GM23338 (cell line): ENCODE measurements around the gene GRK3. TPM values are rescaled to one million over a fixed set of nuclear protein-coding genes. Genes with fewer than 3 reads are reported as not detected.
"Not testable (repeated sequence)": the region's sequence is repeated elsewhere in the genome, so short reads cannot be mapped to it uniquely, and the experiment has no call there.

ENCODE experiments used
- ATAC-seq: fragments of 200-7000 bp; cut with Tn5 transposase; 3 replicates; pipeline ENCODE4 v1.9.1; 2020
- DNase-seq: peaks from one replicate; pipeline ENCODE4 v3.0.0-alpha.2; 2015; ENCODE audit warnings: low spot score
- H2AFZ ChIP-seq: fragments of 200-600 bp; sonication (generic); 2 replicates; pipeline ENCODE4 v1.8.0; 2016; ENCODE audit warnings: antibody characterized with exemption, mild to moderate bottlenecking, moderate library complexity
- H3F3A ChIP-seq: fragments of 200-600 bp; sonication (generic); replicated peaks from 2 replicates; pipeline ENCODE4 v1.8.0; 2017; ENCODE audit warnings: antibody characterized with exemption, mixed run types, low read depth
- H3K27ac ChIP-seq: fragments of 200-600 bp; sonication (generic); 2 replicates; pipeline ENCODE4 v1.6.1; 2016; ENCODE audit warnings: low read depth
- H3K27me3 ChIP-seq: fragments of 200-600 bp; sonication (generic); 2 replicates; pipeline ENCODE4 v1.8.0; 2016; ENCODE audit warnings: mild to moderate bottlenecking, mixed run types, moderate library complexity; ENCODE audit not compliant: insufficient read depth
- H3K36me3 ChIP-seq: fragments of 200-600 bp; sonication (generic); 2 replicates; pipeline ENCODE4 v1.8.0; 2016; ENCODE audit warnings: mild to moderate bottlenecking; ENCODE audit not compliant: insufficient read depth
- H3K4me1 ChIP-seq: fragments of 200-600 bp; sonication (generic); 2 replicates; pipeline ENCODE4 v1.8.0; 2016; ENCODE audit warnings: mild to moderate bottlenecking, moderate library complexity; ENCODE audit not compliant: insufficient read depth
- H3K4me2 ChIP-seq: fragments of 200-600 bp; sonication (generic); 2 replicates; pipeline ENCODE4 v1.7.1; 2017; ENCODE audit warnings: mixed run types
- H3K4me3 ChIP-seq: fragments of 200-600 bp; sonication (generic); 2 replicates; pipeline ENCODE4 v1.6.1; 2016; ENCODE audit warnings: mixed run types
- H3K79me2 ChIP-seq: fragments of 200-600 bp; sonication (generic); replicated peaks from 2 replicates; pipeline ENCODE4 v1.8.0; 2017; ENCODE audit warnings: mild to moderate bottlenecking; ENCODE audit not compliant: insufficient read depth
- H3K9me2 ChIP-seq: fragments of 200-600 bp; sonication (generic); 2 replicates; pipeline ENCODE4 v1.8.0; 2017; ENCODE audit not compliant: insufficient read depth
- H4K20me1 ChIP-seq: fragments of 200-600 bp; sonication (generic); replicated peaks from 2 replicates; pipeline ENCODE4 v1.8.0; 2017; ENCODE audit warnings: mild to moderate bottlenecking; ENCODE audit not compliant: insufficient read depth
- H3K27ac Mint-ChIP-seq: 2 replicates; pipeline ENCODE4 v1.8.0; 2020; ENCODE audit warnings: inconsistent platforms, mild to moderate bottlenecking, moderate library complexity, mixed read lengths
- H3K27me3 Mint-ChIP-seq: 3 replicates; pipeline ENCODE4 v1.8.0; 2022; ENCODE audit warnings: low read depth, mild to moderate bottlenecking, moderate library complexity, mixed read lengths, inconsistent platforms; ENCODE audit not compliant: insufficient read depth, poor library complexity
- H3K36me3 Mint-ChIP-seq: 3 replicates; pipeline ENCODE4 v1.8.0; 2021; ENCODE audit warnings: low read depth, mild to moderate bottlenecking, inconsistent platforms, moderate library complexity, mixed read lengths
- H3K4me1 Mint-ChIP-seq: 3 replicates; pipeline ENCODE4 v1.8.0; 2020; ENCODE audit warnings: mild to moderate bottlenecking, inconsistent platforms, mixed read lengths
- H3K4me3 Mint-ChIP-seq: 3 replicates; pipeline ENCODE4 v1.8.0; 2021; ENCODE audit warnings: moderate library complexity, mild to moderate bottlenecking, inconsistent platforms, mixed read lengths
- H3K9me3 Mint-ChIP-seq: 3 replicates; pipeline ENCODE4 v1.8.0; 2020; ENCODE audit warnings: moderate library complexity, mild to moderate bottlenecking, inconsistent platforms, mixed read lengths
- CREB1 ChIP-seq: fragments of 250-450 bp; sonication (Bioruptor Pico); IDR thresholded peaks from 2 replicates; pipeline ENCODE4 v1.5.0; 2020; ENCODE audit warnings: low read depth, mild to moderate bottlenecking, moderate library complexity
- CTCF ChIP-seq, 2 experiments: fragments of 200-600 bp in 1 of 2; sonication (generic) in 1 of 2; conservative IDR thresholded peaks; 2 replicates each; pipeline versions ENCODE4 v1.5.1 to v1.6.1; 2016 to 2017; ENCODE audit warnings: antibody characterized with exemption in 2 of 2, low read depth in 2 of 2, mild to moderate bottlenecking in 2 of 2, moderate library complexity in 1 of 2
- ETS1 ChIP-seq: IDR thresholded peaks from 2 replicates; pipeline ENCODE4 v1.6.1; 2016; ENCODE audit warnings: antibody characterized with exemption
- EZH2phosphoT487 ChIP-seq: fragments of 200-600 bp; sonication (generic); IDR thresholded peaks from one replicate; pipeline ENCODE4 v1.8.1; 2018; ENCODE audit warnings: antibody characterized with exemption; ENCODE audit not compliant: unreplicated experiment
- POLR2AphosphoS5 ChIP-seq: IDR thresholded peaks from 2 replicates; pipeline ENCODE4 v1.6.1; 2016; ENCODE audit warnings: antibody characterized with exemption, low read depth
- REST ChIP-seq: IDR thresholded peaks from one replicate; pipeline ENCODE4 v1.6.1; 2018; ENCODE audit warnings: antibody characterized with exemption; ENCODE audit not compliant: unreplicated experiment
- STAT1 ChIP-seq: IDR thresholded peaks from one replicate; pipeline ENCODE4 v1.6.1; 2016; ENCODE audit warnings: antibody characterized with exemption; ENCODE audit not compliant: unreplicated experiment
- ZNF114 ChIP-seq: fragments of 250-450 bp; sonication (Bioruptor Pico); IDR thresholded peaks from 2 replicates; pipeline ENCODE4 v1.5.0; 2020; ENCODE audit warnings: mild to moderate bottlenecking, moderate library complexity
- ZNF331 ChIP-seq: fragments of 250-450 bp; sonication (Bioruptor Pico); IDR thresholded peaks from 2 replicates; pipeline ENCODE4 v1.5.0; 2020; ENCODE audit warnings: low read depth, mild to moderate bottlenecking, moderate library complexity
- ZNF462 ChIP-seq: fragments of 250-450 bp; sonication (Bioruptor Pico); IDR thresholded peaks from 2 replicates; pipeline ENCODE4 v1.5.0; 2020; ENCODE audit warnings: mild to moderate bottlenecking, moderate library complexity
- polyA plus RNA-seq: library from polyadenylated mRNA; unstranded; fragments of >200 nt; fragmentation: Nextera tagmentation; extraction: Ambion mirVana; gene quantifications from 2 replicates; pipeline ENCODE4 v1.2.1, GENCODE V29; 2016
- total RNA-seq: library from RNA; depleted of rRNA; stranded (reverse); fragments of >200 nt; shearing (Covaris generic); gene quantifications from 2 replicates; pipeline ENCODE4 v1.2.3, GENCODE V29; 2014

The GRK3 gene
- total and polyA plus RNA-seq, 2 experiments from 2014 or later = 6.0 to 25.3 TPM

- Histone ChIP-seq H2AFZ (no peak overlapping the region), H3F3A (no peaks in the 10 kb centered on the region), H4K20me1 (no peaks in the 10 kb centered on the region), H3K27me3 (no peaks in the 10 kb centered on the region), H3K36me3 (no peaks in the 10 kb centered on the region), H3K27ac (no peak overlapping the region), H3K4me1 (no peaks in the 10 kb centered on the region; the same call in 1 of the 2 replicates), H3K79me2 (no peaks in the 10 kb centered on the region), H3K9me2 (no peaks in the 10 kb centered on the region), H3K4me2 (no peak overlapping the region), H3K4me3 (no peak overlapping the region)
- H3K27ac Mint-ChIP-seq = no peak overlapping the region
- TF ChIP-seq EZH2phosphoT487 = no peak
- no peak for TF ChIP-seq REST
- no peak for TF ChIP-seq POLR2AphosphoS5
- TF ChIP-seq ETS1 = no peak
- TF ChIP-seq ZNF331 (CRISPR knock-in tag) = no peak
- no peak for TF ChIP-seq ZNF462 (CRISPR knock-in tag)
- no peak for TF ChIP-seq CTCF (conservative IDR thresholded peaks at IDR 0.05; ENCODE audit: low read depth in 2 of 2)
- no peak for TF ChIP-seq CREB1 (CRISPR knock-in tag)
- no peak for TF ChIP-seq ZNF114 (CRISPR knock-in tag)
- TF ChIP-seq STAT1 = no peak
- peaks cover 13% of the 10 kb centered on the region for H3K4me1 Mint-ChIP-seq
- H3K27me3 Mint-ChIP-seq = no peaks in the 10 kb centered on the region
- DNase-seq (no peak), ATAC-seq (no peak)
- H3K36me3 Mint-ChIP-seq = no peaks in the 10 kb centered on the region
- 0 out of 3 replicates have a peak, but pooled peaks cover 4% of the 10 kb centered on the region for H3K9me3 Mint-ChIP-seq
- no peak overlapping the region for H3K4me3 Mint-ChIP-seq
These were observed 13.1 kb upstream of the GRK3 start for GRCh38 chr22:25551396-25551795.

GRCh38 chr22:25552405-25552804, 12.1 kb upstream of the GRK3 start:
- H3K4me2 ChIP-seq, H3K27ac Mint-ChIP-seq, H3K27me3 ChIP-seq, H3K36me3 ChIP-seq, H3K9me2 ChIP-seq, H3K9me3 Mint-ChIP-seq, H3K36me3 Mint-ChIP-seq, H3K4me1 Mint-ChIP-seq, H3K4me3 Mint-ChIP-seq, H3K79me2 ChIP-seq, DNase-seq, H3K4me1 ChIP-seq, H2AFZ ChIP-seq, H3F3A ChIP-seq, H4K20me1 ChIP-seq, ATAC-seq, H3K27me3 Mint-ChIP-seq, H3K27ac ChIP-seq, H3K4me3 ChIP-seq: not testable (repeated sequence)
